Colonic mucosa (tissue), 4 donors: ENCODE results near the gene NRN1L. TPM values are rescaled to one million over a fixed set of nuclear protein-coding genes. Genes with fewer than 3 reads are reported as not detected.

ENCODE experiments used
- DNase-seq: peaks from one replicate; pipeline ENCODE4 v3.0.0-alpha.2; 2020
- H3K27ac ChIP-seq: fragments of 200-600 bp; one replicate; pipeline ENCODE4 v1.8.0; 2021
- H3K27me3 ChIP-seq: fragments of 200-600 bp; one replicate; pipeline ENCODE4 v1.8.0; 2021
- H3K36me3 ChIP-seq: fragments of 200-600 bp; one replicate; pipeline ENCODE4 v1.8.0; 2021
- H3K4me1 ChIP-seq: fragments of 200-600 bp; one replicate; pipeline ENCODE4 v1.8.0; 2021; ENCODE audit warnings: mild to moderate bottlenecking
- H3K4me3 ChIP-seq: fragments of 200-600 bp; one replicate; pipeline ENCODE4 v1.8.0; 2021
- H3K9ac ChIP-seq, 2 donors: one replicate each; pipeline ENCODE4 v1.7.0; 2013; ENCODE audit warnings: control low read depth in 2 of 2, low read depth in 2 of 2, low read length in 2 of 2
- H3K9me3 ChIP-seq: fragments of 200-600 bp; one replicate; pipeline ENCODE4 v1.8.0; 2021
- CTCF ChIP-seq: fragments of 200-600 bp; IDR thresholded peaks from one replicate; pipeline ENCODE4 v1.8.0; 2022; ENCODE audit warnings: antibody characterized with exemption, mild to moderate bottlenecking
- intact Hi-C: fragments of 100-400 bp; cut with DNase I; formaldehyde crosslinking; loops from one replicate; pipeline ENCODE4 v1.14.1; 2022
- total RNA-seq, 2 donors: library from RNA; stranded (reverse); fragmentation: NEBNext Ultra II Directional in 1 of 2; extraction: Animal tissue kit (Norgen Biotek cat#: 25700) in 1 of 2; gene quantifications; one replicate each; pipeline ENCODE4 v1.2.1, GENCODE V29; 2021
- donor health status: healthy.
- donor health status: DM: no; HTN: no; CAD: no.
- donor health status: DM: no; HTN: no; CAD: no.

The NRN1L gene
- total RNA-seq, 2 donors from 2014 or later = 0.93 to 0.96 TPM

DNA sequence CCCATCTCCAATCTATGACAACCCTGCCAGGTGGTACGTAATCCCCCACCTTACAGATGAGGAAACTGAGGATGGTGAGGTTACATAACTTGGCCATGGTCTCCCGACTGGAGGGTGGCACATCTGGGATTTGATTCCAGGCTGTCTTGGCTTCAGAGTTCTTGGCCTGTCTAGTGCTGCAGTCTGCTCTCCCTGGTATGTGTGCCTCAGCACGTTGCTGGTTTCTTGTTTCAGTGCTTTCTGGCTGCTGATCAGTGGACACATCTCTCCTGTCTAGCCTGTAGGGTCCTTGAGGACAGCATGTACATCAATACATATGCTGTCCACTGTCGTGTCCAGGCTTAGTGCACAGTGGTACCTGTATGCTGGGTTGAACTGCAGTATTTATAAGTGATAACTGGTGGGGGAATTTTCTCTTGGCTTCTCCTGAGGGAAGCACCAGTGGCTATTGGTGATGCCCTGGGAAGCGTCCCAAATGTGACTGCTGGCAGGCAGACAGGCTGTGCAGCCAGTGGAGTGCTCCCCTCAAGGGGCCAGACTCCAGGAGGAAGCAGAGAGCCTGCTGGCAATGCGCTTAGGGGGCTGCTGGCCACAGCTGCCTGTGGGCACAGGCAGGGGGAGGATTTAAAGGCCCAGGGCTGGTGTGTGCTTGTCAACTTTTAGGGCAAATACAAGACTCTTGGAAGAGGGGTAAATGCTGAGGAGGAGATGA lies 32.6 kb downstream of the NRN1L start:
- Histone ChIP-seq H3K27ac (no peak overlapping the region), H3K9me3 (no peaks in the 10 kb centered on the region), H3K4me3 (no peak overlapping the region), H3K4me1 (no peaks in the 10 kb centered on the region), H3K36me3 (no peaks in the 10 kb centered on the region), H3K9ac (no peak overlapping the region), H3K27me3 (no peaks in the 10 kb centered on the region)
- no peak for TF ChIP-seq CTCF
- no peak for DNase-seq
- intact Hi-C loops = no loop called here

GRCh38 chr16:67917852-67918236 lies 33.2 kb downstream of the NRN1L start:
- Histone ChIP-seq H3K27ac (no peak overlapping the region), H3K9ac (no peak overlapping the region), H3K27me3 (no peaks in the 10 kb centered on the region), H3K9me3 (no peaks in the 10 kb centered on the region), H3K36me3 (no peaks in the 10 kb centered on the region), H3K4me1 (no peaks in the 10 kb centered on the region), H3K4me3 (no peak overlapping the region)
- intact Hi-C loops = no loop called here
- no peak for TF ChIP-seq CTCF
- no peak for DNase-seq

GRCh38 chr16:67919622-67920221 lies 35.0 kb downstream of the NRN1L start:
- Histone ChIP-seq H3K36me3 (no peaks in the 10 kb centered on the region), H3K27me3 (no peaks in the 10 kb centered on the region), H3K9ac (no peak overlapping the region), H3K27ac (no peak overlapping the region), H3K4me1 (no peaks in the 10 kb centered on the region), H3K4me3 (no peak overlapping the region), H3K9me3 (no peaks in the 10 kb centered on the region)
- no peak for DNase-seq
- intact Hi-C loops = loop anchor here (10.0 kb wide), 1 partner anchor 105 kb away; no protein-coding TSS in a partner anchor
- no peak for TF ChIP-seq CTCF

- Histone ChIP-seq H3K4me1 (no peaks in the 10 kb centered on the region), H3K27ac (no peak overlapping the region), H3K36me3 (no peaks in the 10 kb centered on the region), H3K9me3 (no peaks in the 10 kb centered on the region), H3K4me3 (no peak overlapping the region), H3K27me3 (no peaks in the 10 kb centered on the region), H3K9ac (no peak overlapping the region)
- TF ChIP-seq CTCF = no peak
- intact Hi-C loops = loop anchor here (10.0 kb wide), 1 partner anchor 107 kb away; no protein-coding TSS in a partner anchor
- no peak for DNase-seq
These were observed 37.5 kb downstream of the NRN1L start for GRCh38 chr16:67922221-67922620.

DNA sequence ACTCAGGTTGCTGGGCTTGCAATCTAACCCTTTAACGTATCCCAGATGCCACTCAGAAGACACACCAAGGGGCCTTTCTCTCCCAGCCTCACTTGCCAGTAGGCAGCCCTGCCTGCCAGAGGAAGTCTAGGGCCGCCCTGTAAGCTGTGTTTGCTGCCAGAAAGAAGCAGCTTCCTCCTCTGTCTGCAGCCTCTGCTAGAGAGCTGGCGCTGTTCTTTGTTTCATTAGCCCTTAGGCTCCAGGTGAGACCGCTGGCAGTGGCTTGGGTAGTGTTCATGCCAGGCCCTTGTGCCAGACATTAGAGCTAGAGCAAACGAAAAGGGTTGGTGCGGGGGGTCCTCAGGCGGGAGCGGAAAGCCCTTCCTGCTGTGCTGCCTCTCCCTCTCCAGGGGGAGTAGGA lies 38.1 kb downstream of the NRN1L start:
- H3K9me3 ChIP-seq = no peaks in the 10 kb centered on the region
- H3K9ac ChIP-seq = no peak overlapping the region
- no peaks in the 10 kb centered on the region for H3K27me3 ChIP-seq
- H3K27ac ChIP-seq = no peak overlapping the region
- intact Hi-C loops = loop anchor here (10.0 kb wide), 1 partner anchor 108 kb away; no protein-coding TSS in a partner anchor
- no peak for DNase-seq
- TF ChIP-seq CTCF = no peak
- H3K4me3 ChIP-seq = no peak overlapping the region
- H3K36me3 ChIP-seq = no peaks in the 10 kb centered on the region
- H3K4me1 ChIP-seq = no peaks in the 10 kb centered on the region
